Osteoblast (primary cell): Measurements from ENCODE around the gene DNAH12. TPM values are rescaled to one million over a fixed set of nuclear protein-coding genes. Genes with fewer than 3 reads are reported as not detected.

Source experiments
- DNase-seq: peaks from one replicate; pipeline ENCODE4 v3.0.0; 2011; ENCODE audit warnings: low spot score, mixed read lengths; ENCODE audit not compliant: insufficient read length; ENCODE audit errors: missing footprints
- H2AFZ ChIP-seq: 2 replicates; pipeline ENCODE4 v1.6.0; 2011; ENCODE audit warnings: mild to moderate bottlenecking, low read length
- H3K27ac ChIP-seq: 2 replicates; pipeline ENCODE4 v1.5.1; 2011; ENCODE audit warnings: mild to moderate bottlenecking, low read depth, low read length, moderate library complexity
- H3K27me3 ChIP-seq: 2 replicates; pipeline ENCODE4 v1.6.0; 2012; ENCODE audit warnings: mild to moderate bottlenecking, control low read depth, inconsistent platforms, low read length, moderate library complexity; ENCODE audit not compliant: insufficient read depth
- H3K36me3 ChIP-seq: 2 replicates; pipeline ENCODE4 v1.5.1; 2011; ENCODE audit warnings: mild to moderate bottlenecking, low read length, control low read depth, moderate library complexity; ENCODE audit not compliant: insufficient read depth
- H3K4me1 ChIP-seq: 2 replicates; pipeline ENCODE4 v1.5.1; 2011; ENCODE audit warnings: mild to moderate bottlenecking, low read length, control low read depth, moderate library complexity; ENCODE audit not compliant: insufficient read depth
- H3K4me2 ChIP-seq: 2 replicates; pipeline ENCODE4 v1.6.0; 2011; ENCODE audit warnings: mild to moderate bottlenecking, low read length; ENCODE audit not compliant: insufficient read depth
- H3K4me3 ChIP-seq: fragments of 200-600 bp; sonication (generic); 3 replicates; pipeline ENCODE4 v1.5.1; 2012; ENCODE audit warnings: mild to moderate bottlenecking, low read length, inconsistent platforms; ENCODE audit not compliant: insufficient read depth
- H3K79me2 ChIP-seq: 2 replicates; pipeline ENCODE4 v1.6.0; 2012; ENCODE audit warnings: mild to moderate bottlenecking, low read length, control low read depth, inconsistent platforms; ENCODE audit not compliant: insufficient read depth
- H3K9me3 ChIP-seq: 2 replicates; pipeline ENCODE4 v1.5.1; 2011; ENCODE audit warnings: low read depth, low read length, control low read depth
- H4K20me1 ChIP-seq: 2 replicates; pipeline ENCODE4 v1.6.0; 2012; ENCODE audit warnings: mild to moderate bottlenecking, low read length, control low read depth; ENCODE audit not compliant: insufficient read depth
- CTCF ChIP-seq: IDR thresholded peaks from 2 replicates; pipeline ENCODE4 v1.5.1; 2011; ENCODE audit warnings: mild to moderate bottlenecking, low read depth, low read length, moderate library complexity; ENCODE audit errors: extremely low read depth
- total RNA-seq: library from RNA; depleted of rRNA; stranded (reverse); fragments of >200 nt; gene quantifications from 2 replicates; pipeline ENCODE4 v1.2.3, GENCODE V29; 2012

The DNAH12 gene
- total RNA-seq, 1 donor: under 0.01 TPM

- no peaks in the 10 kb centered on the region for H3K4me1 ChIP-seq
- no peak for DNase-seq
- no peak overlapping the region for H3K4me2 ChIP-seq
- peaks cover 60% of the 10 kb centered on the region for H4K20me1 ChIP-seq
- no peak overlapping the region for H2AFZ ChIP-seq
- H3K79me2 ChIP-seq: peaks cover 87% of the 10 kb centered on the region
- H3K9me3 ChIP-seq: no peaks in the 10 kb centered on the region
- peaks cover 94% of the 10 kb centered on the region for H3K36me3 ChIP-seq
- TF ChIP-seq CTCF: no peak
- no peak overlapping the region for H3K27ac ChIP-seq
- no peak overlapping the region for H3K4me3 ChIP-seq
- H3K27me3 ChIP-seq: no peaks in the 10 kb centered on the region
These were observed 32.0 kb upstream of the DNAH12 start for GRCh38 chr3:57575966-57576626.

GRCh38 chr3:57572096-57572495, 28.0 kb upstream of the DNAH12 start:
- peaks cover 34% of the 10 kb centered on the region for H4K20me1 ChIP-seq
- no peak overlapping the region for H3K4me2 ChIP-seq
- no peak for DNase-seq
- peaks cover 55% of the 10 kb centered on the region for H3K79me2 ChIP-seq
- TF ChIP-seq CTCF: no peak
- H3K36me3 ChIP-seq: peaks cover 94% of the 10 kb centered on the region
- no peaks in the 10 kb centered on the region for H3K27me3 ChIP-seq
- no peaks in the 10 kb centered on the region for H3K9me3 ChIP-seq
- H3K27ac ChIP-seq: no peak overlapping the region
- no peaks in the 10 kb centered on the region for H3K4me1 ChIP-seq
- H3K4me3 ChIP-seq: no peak overlapping the region
- H2AFZ ChIP-seq: no peak overlapping the region

GRCh38 chr3:57570878-57571277, 26.7 kb upstream of the DNAH12 start:
- peaks cover 94% of the 10 kb centered on the region for H3K36me3 ChIP-seq
- no peak for TF ChIP-seq CTCF
- peaks cover 44% of the 10 kb centered on the region for H3K79me2 ChIP-seq

GRCh38 chr3:57569859-57570450, 25.8 kb upstream of the DNAH12 start:
- Histone ChIP-seq H3K4me2 (no peak overlapping the region), H3K27me3 (no peaks in the 10 kb centered on the region), H3K4me3 (no peak overlapping the region), H3K79me2 (peaks cover 35% of the 10 kb centered on the region), H3K4me1 (no peaks in the 10 kb centered on the region), H3K36me3 (peaks cover 92% of the 10 kb centered on the region), H3K27ac (no peak overlapping the region), H3K9me3 (no peaks in the 10 kb centered on the region), H4K20me1 (peaks cover 20% of the 10 kb centered on the region), H2AFZ (no peak overlapping the region)
- DNase-seq: no peak
- TF ChIP-seq CTCF: no peak

More at GRCh38 chr3:57570878-57571277, 26.7 kb upstream of the DNAH12 start:
- no peak for DNase-seq
- no peaks in the 10 kb centered on the region for H3K4me1 ChIP-seq
- H3K4me3 ChIP-seq: no peak overlapping the region
- H3K27ac ChIP-seq: no peak overlapping the region
- no peaks in the 10 kb centered on the region for H3K27me3 ChIP-seq
- no peak overlapping the region for H3K4me2 ChIP-seq
- peaks cover 27% of the 10 kb centered on the region for H4K20me1 ChIP-seq
- no peak overlapping the region for H2AFZ ChIP-seq
- H3K9me3 ChIP-seq: no peaks in the 10 kb centered on the region
